Motor neuron (in vitro differentiated cells): ENCODE results near the gene GLIS1. TPM values are rescaled to one million over a fixed set of nuclear protein-coding genes. Genes with fewer than 3 reads are reported as not detected.

Experiments used
- ATAC-seq, 8 experiments: fragments of 200-7000 bp; cut with Tn5 transposase; replicated peaks in 6 of 8; 2 replicates each; pipeline ENCODE4 v1.8.0; 2021; ENCODE audit warnings: mild to moderate bottlenecking in 8 of 8, moderate library complexity in 8 of 8
- H3K27ac ChIP-seq, 2 donors: fragments of 250-450 bp; sonication (Bioruptor Pico); 2 replicates each; pipeline ENCODE4 v1.9.0; 2021; ENCODE audit warnings: antibody characterized with exemption in 2 of 2, mild to moderate bottlenecking in 2 of 2, moderate library complexity in 1 of 2
- H3K4me1 ChIP-seq, 2 donors: fragments of 250-450 bp; sonication (Bioruptor Pico); replicated peaks in 1 of 2; 2 replicates each; pipeline ENCODE4 v1.6.1; 2021; ENCODE audit warnings: antibody characterized with exemption in 2 of 2, mild to moderate bottlenecking in 2 of 2, moderate library complexity in 1 of 2
- H3K4me3 ChIP-seq, 5 donors: fragments of 250-450 bp; sonication (Bioruptor Pico); 2 replicates each; pipeline ENCODE4 v1.9.0; 2021; ENCODE audit warnings: antibody characterized with exemption in 5 of 5, mild to moderate bottlenecking in 5 of 5, moderate library complexity in 4 of 5
- WGBS, 10 experiments: fragments of 450-650 bp; shearing (Covaris generic); methylation state at CpG; one replicate each; pipeline ENCODE4 v1.0.0; 2022; 5-methylcytosine and 5-hydroxymethylcytosine counted together
- in situ Hi-C, 9 experiments: fragments of 400-800 bp; cut with MboI; loops; one replicate each; pipeline ENCODE4 v1.15.0; 2021; ENCODE audit warnings: low sequenced_read_pairs in 9 of 9, low pct_unique_long_range_greater_than_20kb in 2 of 9; ENCODE audit not compliant: unreplicated experiment in 9 of 9
- total RNA-seq, 8 experiments: library from RNA; unstranded; fragments of 300-600 nt; gene quantifications; 2 replicates each; pipeline versions ENCODE4 v1.2.3 to v1.2.4, GENCODE V29; 2022

GLIS1 gene
- total RNA-seq, 8 experiments from 2014 or later = 0.14 to 4.7 (median 0.33) TPM

DNA sequence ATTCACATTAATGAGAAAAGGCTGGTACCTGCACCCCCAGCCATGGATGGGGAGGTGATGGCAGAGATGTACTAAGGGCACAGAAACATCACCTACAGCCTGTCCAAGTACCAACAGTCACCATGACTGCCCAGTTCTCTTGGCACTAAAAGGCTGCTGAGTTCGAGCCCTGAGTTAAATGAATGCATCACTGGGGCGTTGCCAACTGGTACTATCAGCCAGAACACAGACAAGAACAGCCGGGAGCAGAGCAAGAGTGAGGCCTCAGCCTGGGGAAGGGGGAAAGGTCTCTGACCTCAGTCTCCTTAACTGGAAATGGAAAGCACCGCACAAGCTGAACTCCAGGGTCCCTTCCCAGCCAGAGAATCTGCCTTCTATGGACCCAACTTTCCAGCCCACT is 60.5 kb downstream of the GLIS1 start:
- peak in 1 of 8 experiments; percentile 25 for ATAC-seq
- peaks cover 9 to 24% of the 10 kb centered on the region in 2 donors for H3K4me1 ChIP-seq
- H3K27ac ChIP-seq = no peak overlapping the region
- in situ Hi-C loops = loop anchor here in 1 of 9 experiments (25.0 kb wide), 1 partner anchor 191 kb away; no protein-coding TSS in a partner anchor
- H3K4me3 ChIP-seq = no peak overlapping the region
- 28 to 100% (median 86%) methylated on average over 1 to 4 of the region's 4 CpGs; no CpG with 5 or more reads in 2 of the 10 experiments for WGBS, 10 experiments

DNA sequence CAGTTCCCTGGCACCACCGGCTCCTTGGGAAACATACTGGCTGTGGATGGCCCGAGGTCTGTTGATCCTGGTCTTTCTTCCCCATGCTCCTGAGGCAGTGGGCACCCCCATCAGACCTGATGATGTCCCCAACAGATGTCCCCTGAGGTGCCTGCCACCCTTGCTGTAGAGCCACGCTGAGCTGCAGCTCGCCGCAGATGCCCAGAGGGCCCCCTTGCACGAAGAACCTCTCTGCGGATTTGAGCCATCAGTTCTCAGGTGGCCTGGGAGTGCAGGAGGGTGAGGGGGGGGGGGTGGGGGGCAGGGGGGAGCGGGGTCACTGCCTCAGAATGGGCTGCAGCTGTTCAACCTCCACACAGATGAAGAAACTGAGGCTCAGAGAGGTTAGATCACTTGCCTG is 60.9 kb downstream of the GLIS1 start:
- WGBS, 10 experiments = 94 to 100% (median 100%) methylated on average over 1 to 7 of the region's 8 CpGs; no CpG with 5 or more reads in 5 of the 10 experiments
- no peak for ATAC-seq
- H3K4me3 ChIP-seq = no peak overlapping the region
- no peak overlapping the region for H3K27ac ChIP-seq
- peaks cover 9 to 24% of the 10 kb centered on the region in 2 donors for H3K4me1 ChIP-seq
- in situ Hi-C loops = loop anchor here in 1 of 9 experiments (25.0 kb wide), 1 partner anchor 191 kb away; no protein-coding TSS in a partner anchor

GRCh38 chr1:53677486-53677885 is 61.5 kb downstream of the GLIS1 start:
- in situ Hi-C loops = loop anchor here in 1 of 9 experiments (25.0 kb wide), 1 partner anchor 190 kb away; no protein-coding TSS in a partner anchor
- Histone ChIP-seq H3K4me3 (no peak overlapping the region), H3K27ac (no peak overlapping the region), H3K4me1 (peaks cover 9 to 24% of the 10 kb centered on the region in 2 donors)
- WGBS, 10 experiments = 81 to 100% (median 98%) methylated on average over 2 to 14 of the region's 15 CpGs; no CpG with 5 or more reads in 4 of the 10 experiments
- ATAC-seq = no peak

GRCh38 chr1:53672785-53673184 is 66.2 kb downstream of the GLIS1 start:
- in situ Hi-C loops = no loop called here
- ATAC-seq = no peak
- no peaks in the 10 kb centered on the region for H3K4me1 ChIP-seq
- H3K27ac ChIP-seq = no peak overlapping the region
- 80 to 100% (median 88%) methylated on average over 1 to 6 of the region's 9 CpGs; no CpG with 5 or more reads in 3 of the 10 experiments for WGBS, 10 experiments
- no peak overlapping the region for H3K4me3 ChIP-seq

DNA sequence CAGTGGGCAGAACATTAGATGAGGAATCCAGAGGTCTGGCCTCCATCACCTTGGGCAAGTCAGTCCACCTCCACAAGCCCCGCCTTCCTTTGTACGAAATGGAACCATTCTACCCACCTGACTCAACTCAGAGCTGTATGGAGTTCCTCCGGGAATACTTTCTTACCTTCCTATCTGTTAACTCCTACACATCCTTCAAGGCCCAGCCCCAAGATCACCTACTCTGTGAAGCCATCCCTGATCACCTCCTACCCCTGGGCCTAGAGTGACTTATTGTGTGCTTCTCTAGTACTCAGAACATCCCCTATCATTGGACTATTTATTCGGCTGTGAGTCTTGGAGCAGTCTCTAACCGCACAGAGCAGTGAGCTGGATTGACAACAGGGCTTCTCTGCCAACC is 66.7 kb downstream of the GLIS1 start:
- 74 to 100% (median 92%) methylated on average over 1 to 4 of the region's 5 CpGs; no CpG with 5 or more reads in 3 of the 10 experiments for WGBS, 10 experiments
- Histone ChIP-seq H3K27ac (no peak overlapping the region), H3K4me1 (no peaks in the 10 kb centered on the region), H3K4me3 (no peak overlapping the region)
- no peak for ATAC-seq
- in situ Hi-C loops = no loop called here

DNA sequence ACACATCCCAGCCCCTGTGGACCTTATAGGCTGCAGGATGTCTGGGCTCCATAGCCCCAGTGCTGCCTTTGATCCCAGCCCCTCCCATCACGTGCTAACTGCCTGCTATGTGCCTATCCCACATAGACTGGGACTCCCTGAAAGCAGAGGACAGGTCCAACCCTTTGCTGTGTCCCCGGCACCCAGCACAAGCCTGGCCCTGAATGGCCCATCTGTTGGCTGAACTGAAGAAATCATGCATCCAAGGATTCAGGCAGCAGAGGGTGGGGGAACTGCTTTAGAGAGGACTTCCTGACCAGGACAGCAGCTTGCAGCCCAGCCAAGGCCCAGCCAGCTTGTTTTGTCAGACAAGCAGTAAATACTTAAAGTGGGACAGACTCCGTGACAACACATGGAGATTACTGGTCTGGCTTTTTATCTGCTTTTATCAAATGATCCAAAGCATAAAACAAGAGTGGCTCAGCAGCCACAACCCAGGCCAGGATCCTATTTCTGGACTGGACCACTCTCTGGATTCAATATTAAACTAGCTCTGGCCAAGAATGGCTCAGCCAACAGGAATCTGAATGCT is 69.3 kb downstream of the GLIS1 start:
- ATAC-seq = peak in 7 of 8 experiments; percentile 32 to 96 (median 77)
- WGBS, 10 experiments = 0 to 100% (median 69%) methylated on average over 1 to 3 of the region's 3 CpGs; no CpG with 5 or more reads in 4 of the 10 experiments
- no peak overlapping the region for H3K4me3 ChIP-seq
- no peak overlapping the region for H3K27ac ChIP-seq
- in situ Hi-C loops = no loop called here
- no peaks in the 10 kb centered on the region for H3K4me1 ChIP-seq

DNA sequence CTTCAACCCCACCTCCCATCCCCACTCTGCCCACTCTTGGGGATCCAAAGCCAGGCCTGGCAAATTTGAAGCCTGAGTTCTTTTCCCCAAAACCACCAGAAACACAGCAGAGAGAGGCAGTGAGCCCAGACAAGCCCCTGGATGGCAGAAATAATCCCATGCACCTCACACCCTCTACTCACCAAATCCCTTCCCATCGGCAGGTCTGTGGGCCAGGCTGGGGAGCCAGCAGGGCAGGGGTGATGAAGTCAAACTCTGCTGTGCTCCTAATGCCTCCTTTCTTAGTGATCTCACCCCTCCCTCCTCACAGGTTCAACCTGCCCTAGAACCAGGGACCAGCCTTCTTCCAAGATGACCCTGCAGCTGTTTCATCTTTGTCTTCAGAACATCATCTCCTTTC is 72.4 kb downstream of the GLIS1 start:
- WGBS, 10 experiments = 33 to 100% (median 80%) methylated on average over 1 of the region's 1 CpG; no CpG with 5 or more reads in 7 of the 10 experiments
- no peak for ATAC-seq
- no peak overlapping the region for H3K27ac ChIP-seq

DNA sequence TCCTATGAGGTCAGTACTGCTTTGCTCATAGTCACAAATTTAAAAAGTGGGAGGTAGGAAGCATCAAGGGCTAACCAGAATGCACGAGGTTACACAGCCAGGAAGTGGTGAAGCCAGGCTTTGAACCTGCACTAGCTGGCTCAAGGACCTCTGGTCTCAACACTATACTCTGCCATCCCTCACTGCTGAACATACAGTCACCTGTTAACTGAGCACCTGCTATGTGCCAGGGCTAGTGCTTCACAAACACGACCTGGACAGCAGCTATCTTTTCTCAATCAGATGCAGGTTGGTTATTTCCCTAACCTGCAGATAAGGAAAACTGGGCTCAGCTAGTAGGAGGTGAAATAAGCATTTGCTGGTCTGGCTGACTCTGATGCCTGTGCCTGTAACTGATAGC is 73.0 kb downstream of the GLIS1 start:
- no peak for ATAC-seq

More for the DNA sequence above, 72.4 kb downstream of the GLIS1 start:
- in situ Hi-C loops = no loop called here
- Histone ChIP-seq H3K4me1 (peaks cover 2 to 6% of the 10 kb centered on the region in 2 donors), H3K4me3 (no peak overlapping the region)

DNA sequence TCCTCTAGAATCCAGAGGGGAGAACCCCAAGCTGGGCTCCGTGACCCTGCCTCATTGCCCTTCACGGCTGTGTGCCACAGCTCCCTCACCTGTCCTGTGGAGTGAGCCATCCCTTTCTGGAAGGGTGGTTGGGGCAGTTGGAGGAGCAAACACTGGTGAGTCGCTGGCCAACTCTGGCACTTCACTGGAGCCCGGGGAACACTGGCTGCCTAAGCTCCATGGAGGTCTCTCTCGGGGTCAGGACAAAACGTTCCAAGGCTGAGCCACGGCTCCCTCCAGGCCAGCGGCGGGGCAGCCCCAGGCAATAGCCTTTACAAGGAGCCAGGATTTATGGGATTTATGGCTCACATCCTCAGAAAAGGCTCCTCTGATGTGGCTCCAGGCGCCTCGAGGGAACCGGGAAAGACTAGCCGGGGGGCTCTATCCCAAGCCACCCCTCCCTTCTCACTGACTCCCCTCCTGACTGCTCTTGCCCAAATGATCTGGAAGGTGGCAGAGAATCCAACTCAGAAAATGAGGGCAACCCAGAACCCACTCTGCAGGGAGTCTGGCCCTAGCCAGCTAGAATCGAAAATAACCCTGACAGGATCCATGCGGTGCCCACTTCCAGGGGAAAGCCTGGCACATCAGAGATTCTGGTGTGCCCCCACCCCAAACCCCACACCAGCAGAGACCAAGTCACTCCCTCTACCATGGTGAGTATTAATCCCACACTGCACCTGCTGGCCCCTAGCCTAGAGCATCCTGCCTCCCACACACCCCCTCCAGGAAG is 75.2 kb downstream of the GLIS1 start:
- peak in 3 of 8 experiments; percentile 30 to 66 (median 34) for ATAC-seq
- H3K27ac ChIP-seq = no peak overlapping the region
- in situ Hi-C loops = no loop called here
- peaks cover 2 to 6% of the 10 kb centered on the region in 2 donors for H3K4me1 ChIP-seq
- no peak overlapping the region for H3K4me3 ChIP-seq
- 48 to 100% (median 68%) methylated on average over 1 to 8 of the region's 15 CpGs; no CpG with 5 or more reads in 1 of the 10 experiments for WGBS, 10 experiments

More for the DNA sequence above, 73.0 kb downstream of the GLIS1 start:
- 6 to 75% (median 42%) methylated on average over 1 to 2 of the region's 2 CpGs; no CpG with 5 or more reads in 4 of the 10 experiments for WGBS, 10 experiments
- in situ Hi-C loops = no loop called here
- peaks cover 2 to 6% of the 10 kb centered on the region in 2 donors for H3K4me1 ChIP-seq
- H3K4me3 ChIP-seq = no peak overlapping the region
- H3K27ac ChIP-seq = no peak overlapping the region

DNA sequence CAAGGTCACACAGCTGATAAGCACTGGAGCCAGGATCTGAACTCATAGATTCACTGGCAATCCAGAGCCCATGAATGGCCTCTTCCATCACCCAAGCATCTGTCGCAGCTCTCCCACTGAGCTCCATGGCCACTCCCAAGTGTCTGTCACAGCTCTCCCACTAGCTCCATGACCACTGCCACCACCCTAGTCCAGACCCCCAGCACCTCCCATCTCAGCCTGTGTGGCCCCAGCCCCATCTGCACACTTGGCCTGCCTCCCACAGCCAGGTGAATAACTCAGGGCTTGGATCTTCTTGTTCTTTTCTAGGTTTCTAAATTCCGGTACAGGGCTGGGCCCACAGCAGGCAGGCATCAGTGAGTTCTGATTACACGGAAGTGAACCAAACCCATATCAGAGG is 76.0 kb downstream of the GLIS1 start:
- in situ Hi-C loops = no loop called here
- peaks cover 2 to 6% of the 10 kb centered on the region in 2 donors for H3K4me1 ChIP-seq
- no peak overlapping the region for H3K27ac ChIP-seq
- 91 to 100% (median 92%) methylated on average over 1 to 3 of the region's 3 CpGs; no CpG with 5 or more reads in 5 of the 10 experiments for WGBS, 10 experiments
- no peak overlapping the region for H3K4me3 ChIP-seq
- ATAC-seq = no peak

DNA sequence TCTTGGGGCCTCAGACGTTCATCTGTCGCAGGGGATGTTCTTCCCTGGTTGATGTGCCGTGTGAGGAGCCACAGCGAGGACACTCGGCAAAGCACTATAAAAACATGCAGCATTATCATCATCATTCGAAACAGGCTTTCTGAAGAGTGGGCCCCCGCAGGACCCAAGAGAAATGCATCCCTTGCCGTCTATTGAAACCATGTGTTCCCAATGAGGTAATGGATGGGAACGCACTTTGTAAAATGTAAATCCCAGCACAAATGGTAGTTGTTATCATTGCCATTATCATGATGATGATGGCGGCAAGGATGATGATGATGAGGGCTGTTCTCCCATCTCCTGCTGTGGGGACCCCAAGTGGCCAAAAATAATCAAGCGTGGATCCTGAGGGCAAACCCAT is 76.8 kb downstream of the GLIS1 start:
- Histone ChIP-seq H3K4me1 (peaks cover 2 to 9% of the 10 kb centered on the region in 2 donors), H3K4me3 (no peak overlapping the region), H3K27ac (no peak overlapping the region)
- WGBS, 10 experiments = 67 to 97% (median 72%) methylated on average over 2 to 11 of the region's 11 CpGs; no CpG with 5 or more reads in 2 of the 10 experiments
- in situ Hi-C loops = no loop called here
- no peak for ATAC-seq

GRCh38 chr1:53661496-53661895 is 77.5 kb downstream of the GLIS1 start:
- H3K4me3 ChIP-seq = no peak overlapping the region
- peaks cover 8 to 16% of the 10 kb centered on the region in 2 donors for H3K4me1 ChIP-seq
- in situ Hi-C loops = no loop called here
- H3K27ac ChIP-seq = no peak overlapping the region
- no peak for ATAC-seq
- 66 to 87% (median 79%) methylated on average over 4 to 6 of the region's 8 CpGs; no CpG with 5 or more reads in 6 of the 10 experiments for WGBS, 10 experiments

DNA sequence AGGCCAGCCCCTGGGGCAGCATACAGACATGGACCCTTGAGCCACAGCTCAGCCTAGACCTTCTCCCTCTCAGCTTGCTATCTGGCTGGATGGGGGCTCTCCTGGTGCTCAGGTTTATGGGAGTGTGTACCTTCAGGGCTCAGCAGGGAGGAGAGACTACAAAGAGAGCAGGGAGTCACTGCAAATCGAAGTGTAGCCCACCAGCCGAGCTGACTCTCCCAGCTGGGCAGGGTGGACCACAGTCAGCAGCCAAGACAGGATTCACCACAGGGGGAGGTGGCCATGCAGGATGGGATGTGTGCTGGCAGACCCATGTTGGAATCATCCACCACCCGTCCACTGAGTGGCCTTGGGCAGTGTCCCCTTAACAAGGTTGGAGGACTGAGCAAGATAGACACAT is 78.3 kb downstream of the GLIS1 start:
- H3K4me3 ChIP-seq = no peak overlapping the region
- H3K4me1 ChIP-seq = peaks cover 16 to 24% of the 10 kb centered on the region in 2 donors
- no peak for ATAC-seq
- in situ Hi-C loops = no loop called here
- WGBS, 10 experiments = 60 to 86% (median 80%) methylated on average over 1 to 2 of the region's 3 CpGs; no CpG with 5 or more reads in 6 of the 10 experiments
- no peak overlapping the region for H3K27ac ChIP-seq
